A549 (cell line): ENCODE measurements around the gene SMARCB1.

Experiments
- CEBPB ChIP-seq, 2 experiments: fragments of >200 bp in 1 of 2; sonication (Bioruptor Twin) in 1 of 2; formaldehyde crosslinking in 1 of 2; IDR thresholded peaks; 2 replicates each; pipeline ENCODE4 v1.6.1; 2012 to 2016
- CTCF ChIP-seq: fragments of >200 bp; sonication (Bioruptor Twin); formaldehyde crosslinking; IDR thresholded peaks from 3 replicates; pipeline ENCODE4 v1.5.1; 2016
- EP300 ChIP-seq, 2 experiments: fragments of >200 bp; sonication (Bioruptor Twin); formaldehyde crosslinking; IDR thresholded peaks; 2 replicates in 1 of 2; 3 replicates in 1 of 2; pipeline ENCODE4 v1.6.1; 2016 to 2017
- MAZ ChIP-seq: fragments of 150-350 bp; IDR thresholded peaks from 2 replicates; pipeline ENCODE4 v1.6.1; 2014; ENCODE audit warnings: antibody characterized with exemption, low read depth, low read length, borderline replicate concordance
- POLR2A ChIP-seq: IDR thresholded peaks from 2 replicates; pipeline ENCODE4 v1.6.1; 2012; ENCODE audit warnings: mild to moderate bottlenecking, low read length
- RAD21 ChIP-seq, 2 experiments: fragments of >200 bp in 1 of 2; sonication (Bioruptor Twin) in 1 of 2; formaldehyde crosslinking in 1 of 2; IDR thresholded peaks in 1 of 2; conservative IDR thresholded peaks in 1 of 2; 2 replicates in 1 of 2; 3 replicates in 1 of 2; pipeline ENCODE4 v1.6.1; 2012 to 2018; ENCODE audit warnings: inconsistent platforms in 1 of 2
- REST ChIP-seq: fragments of 200-600 bp; sonication (generic); IDR thresholded peaks from 2 replicates; pipeline ENCODE4 v1.6.1; 2016; ENCODE audit warnings: antibody characterized with exemption, mild to moderate bottlenecking, moderate library complexity
- SMC3 ChIP-seq: fragments of >200 bp; sonication (Bioruptor Twin); formaldehyde crosslinking; IDR thresholded peaks from 3 replicates; pipeline ENCODE4 v1.6.1; 2018; ENCODE audit warnings: inconsistent platforms

- TF ChIP-seq CEBPB (IDR thresholded peaks at IDR 0.05) (no peak), REST (no peak), CTCF (no peak), SMC3 (no peak), POLR2A (no peak), EP300 (IDR thresholded peaks at IDR 0.05) (no peak), MAZ (no peak), RAD21 (conservative IDR thresholded peaks at IDR 0.05 in 1 of 2, IDR thresholded peaks at IDR 0.05 in 1 of 2) (no peak)
Measured at GRCh38 chr22:23826510-23827350, 40.0 kb downstream of the SMARCB1 start.
